SK-N-SH treated with all-trans-retinoic acid at 6 μM for 48 hours (cell line): ENCODE data around the gene SURF4.
"Not testable (repeated sequence)": the region's sequence is repeated elsewhere in the genome, so short reads cannot be mapped to it uniquely, and the experiment has no call there.

Experiments used
- ATAC-seq: fragments of 200-7000 bp; cut with Tn5 transposase; 3 replicates; pipeline ENCODE4 v1.9.1; 2020; ENCODE audit warnings: mild to moderate bottlenecking, moderate library complexity
- BACH2 ChIP-seq: fragments of 250-450 bp; sonication (Bioruptor Pico); IDR thresholded peaks from 2 replicates; pipeline ENCODE4 v1.9.0; 2021; ENCODE audit warnings: mild to moderate bottlenecking, borderline replicate concordance
- CSDC2 ChIP-seq: fragments of 250-450 bp; sonication (Bioruptor Pico); IDR thresholded peaks from 2 replicates; pipeline ENCODE4 v1.5.0; 2020; ENCODE audit warnings: mild to moderate bottlenecking, moderate library complexity
- ESRRG ChIP-seq: fragments of 250-450 bp; sonication (Bioruptor Pico); IDR thresholded peaks from 2 replicates; pipeline ENCODE4 v1.6.1; 2021; ENCODE audit warnings: mild to moderate bottlenecking
- GLIS3 ChIP-seq: fragments of 250-450 bp; sonication (Bioruptor Pico); IDR thresholded peaks from 2 replicates; pipeline ENCODE4 v1.5.0; 2020; ENCODE audit warnings: mild to moderate bottlenecking, moderate library complexity
- ISL1 ChIP-seq: fragments of 250-450 bp; sonication (Bioruptor Pico); IDR thresholded peaks from 2 replicates; pipeline ENCODE4 v2.1.2; 2022; ENCODE audit warnings: mild to moderate bottlenecking, moderate library complexity
- OSR1 ChIP-seq: fragments of 250-450 bp; sonication (Bioruptor Pico); IDR thresholded peaks from 2 replicates; pipeline ENCODE4 v1.8.0; 2022; ENCODE audit warnings: moderate library complexity, mild to moderate bottlenecking, inconsistent platforms
- RARB ChIP-seq: fragments of 250-450 bp; sonication (Bioruptor Pico); IDR thresholded peaks from 2 replicates; pipeline ENCODE4 v1.8.0; 2021; ENCODE audit warnings: mild to moderate bottlenecking, moderate library complexity
- SNAI2 ChIP-seq: fragments of 250-450 bp; sonication (Bioruptor Pico); IDR thresholded peaks from 2 replicates; pipeline ENCODE4 v1.5.0; 2020; ENCODE audit warnings: mild to moderate bottlenecking, moderate library complexity
- TOX ChIP-seq: fragments of 250-450 bp; sonication (Bioruptor Pico); IDR thresholded peaks from 2 replicates; pipeline ENCODE4 v1.8.0; 2021; ENCODE audit warnings: mild to moderate bottlenecking, moderate library complexity, borderline replicate concordance
- ZC3H10 ChIP-seq: fragments of 250-450 bp; sonication (Bioruptor Pico); IDR thresholded peaks from 2 replicates; pipeline ENCODE4 v1.5.1; 2021; ENCODE audit warnings: mild to moderate bottlenecking, moderate library complexity
- ZFP3 ChIP-seq: fragments of 250-450 bp; sonication (Bioruptor Pico); IDR thresholded peaks from 2 replicates; pipeline ENCODE4 v1.5.0; 2020; ENCODE audit warnings: mild to moderate bottlenecking, moderate library complexity
- ZNF70 ChIP-seq: fragments of 450-650 bp; formaldehyde crosslinking; IDR thresholded peaks from 2 replicates; pipeline ENCODE4 v1.5.0; 2020; ENCODE audit warnings: mild to moderate bottlenecking, moderate library complexity
- ZNF8 ChIP-seq: fragments of 450-650 bp; formaldehyde crosslinking; IDR thresholded peaks from 2 replicates; pipeline ENCODE4 v1.5.0; 2020; ENCODE audit warnings: mild to moderate bottlenecking, moderate library complexity
- TF ChIP-seq, protein P1 (sequence below): fragments of 250-450 bp; sonication (Bioruptor Pico); IDR thresholded peaks from 2 replicates; pipeline ENCODE4 v1.5.1; 2021; ENCODE audit warnings: mild to moderate bottlenecking, moderate library complexity
- TF ChIP-seq, protein P2 (sequence below): fragments of 250-450 bp; sonication (Bioruptor Pico); IDR thresholded peaks from 2 replicates; pipeline ENCODE4 v1.5.1; 2020; ENCODE audit warnings: low read depth, mild to moderate bottlenecking, moderate library complexity
- TF ChIP-seq, protein P3 (sequence below): fragments of 250-450 bp; sonication (Bioruptor Pico); IDR thresholded peaks from 2 replicates; pipeline ENCODE4 v1.5.0; 2020; ENCODE audit warnings: mild to moderate bottlenecking, moderate library complexity
- TF ChIP-seq, protein P4 (sequence below): fragments of 250-450 bp; sonication (Bioruptor Pico); IDR thresholded peaks from 2 replicates; pipeline ENCODE4 v1.8.0; 2021; ENCODE audit warnings: low read depth, mild to moderate bottlenecking, moderate library complexity, borderline replicate concordance

Gene SURF4

DNA sequence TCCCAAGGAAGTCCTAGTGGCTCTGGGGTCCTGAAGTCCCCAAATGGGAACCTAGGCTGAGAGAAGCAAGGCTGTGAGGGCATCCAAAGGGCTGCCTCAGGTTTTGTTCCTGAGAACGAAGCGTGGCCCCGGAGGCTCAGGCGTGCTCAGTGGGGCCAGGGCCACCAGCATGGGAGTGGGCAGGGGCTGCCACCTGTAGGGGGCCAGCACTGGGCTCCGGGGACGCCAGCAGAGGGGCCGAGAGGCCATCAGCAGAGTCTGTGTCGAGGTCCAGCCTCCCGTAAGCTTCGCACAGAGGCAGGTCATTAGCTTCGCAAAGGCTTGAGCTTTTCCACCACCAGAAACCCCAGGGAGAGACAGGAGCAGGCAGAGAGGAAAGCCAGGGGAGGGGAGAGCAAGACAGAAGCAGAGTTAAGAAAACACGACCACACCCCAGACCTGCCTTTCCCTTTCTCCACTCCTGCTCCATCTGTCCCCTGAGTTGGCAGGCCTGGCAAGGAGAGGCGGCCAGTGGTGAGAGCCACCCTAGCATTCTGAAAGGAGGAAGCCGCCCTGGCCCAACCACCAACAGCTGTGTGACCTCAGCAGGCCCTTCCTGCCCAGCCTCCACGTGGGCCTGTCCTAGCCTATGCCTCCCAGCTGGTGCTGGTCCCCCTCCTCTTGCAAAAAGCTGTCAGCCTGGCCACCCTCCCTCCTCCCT is 34.3 kb downstream of the SURF4 start (continued):
- TF ChIP-seq, protein P1, sequence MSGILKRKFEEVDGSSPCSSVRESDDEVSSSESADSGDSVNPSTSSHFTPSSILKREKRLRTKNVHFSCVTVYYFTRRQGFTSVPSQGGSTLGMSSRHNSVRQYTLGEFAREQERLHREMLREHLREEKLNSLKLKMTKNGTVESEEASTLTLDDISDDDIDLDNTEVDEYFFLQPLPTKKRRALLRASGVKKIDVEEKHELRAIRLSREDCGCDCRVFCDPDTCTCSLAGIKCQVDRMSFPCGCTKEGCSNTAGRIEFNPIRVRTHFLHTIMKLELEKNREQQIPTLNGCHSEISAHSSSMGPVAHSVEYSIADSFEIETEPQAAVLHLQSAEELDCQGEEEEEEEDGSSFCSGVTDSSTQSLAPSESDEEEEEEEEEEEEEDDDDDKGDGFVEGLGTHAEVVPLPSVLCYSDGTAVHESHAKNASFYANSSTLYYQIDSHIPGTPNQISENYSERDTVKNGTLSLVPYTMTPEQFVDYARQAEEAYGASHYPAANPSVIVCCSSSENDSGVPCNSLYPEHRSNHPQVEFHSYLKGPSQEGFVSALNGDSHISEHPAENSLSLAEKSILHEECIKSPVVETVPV (CRISPR knock-in tag) = no peak
- no peak for TF ChIP-seq SNAI2 (CRISPR knock-in tag)

DNA sequence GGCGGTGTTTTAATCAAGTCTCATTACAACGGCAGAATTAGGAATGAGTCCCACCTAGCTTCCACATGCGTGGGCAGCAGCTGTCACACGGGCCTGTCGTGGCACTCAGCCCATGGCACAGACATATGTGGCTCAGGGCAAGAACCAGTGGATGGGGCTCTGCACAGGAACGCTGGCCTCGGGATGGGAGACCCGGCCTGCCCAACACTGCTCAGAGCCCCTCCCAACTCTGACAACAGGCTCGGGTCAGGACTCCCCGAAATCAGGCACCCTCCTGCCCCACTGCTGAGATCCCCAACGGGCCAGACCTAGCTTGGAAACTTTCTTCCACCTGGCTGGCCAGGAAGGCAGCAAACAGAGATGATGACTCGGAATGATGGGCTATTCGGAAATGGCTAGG is 34.9 kb downstream of the SURF4 start:
- no peak for TF ChIP-seq ISL1 (CRISPR knock-in tag)
- TF ChIP-seq, all 23 proteins: peak for 0

DNA sequence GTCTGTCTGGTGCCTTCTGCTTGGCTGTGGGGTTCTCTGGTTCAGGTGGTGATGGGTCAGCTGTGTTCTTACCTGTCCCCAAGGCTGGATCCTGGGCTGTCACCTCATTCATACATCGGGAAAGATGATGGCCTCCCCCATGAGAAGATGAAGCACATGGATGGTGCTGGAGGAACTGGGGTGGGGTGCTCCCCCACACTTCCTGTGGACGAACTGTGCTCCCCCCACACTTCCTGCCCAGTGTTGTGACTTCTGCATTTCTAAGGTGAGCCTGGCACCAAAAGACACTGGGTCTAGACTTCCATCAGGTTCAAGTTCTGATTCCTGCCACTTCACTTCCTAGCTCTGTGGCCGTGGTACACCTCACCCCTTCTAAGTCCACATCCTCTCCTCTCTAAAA is 35.6 kb downstream of the SURF4 start:
- no peak for ATAC-seq
- TF ChIP-seq, protein P2, sequence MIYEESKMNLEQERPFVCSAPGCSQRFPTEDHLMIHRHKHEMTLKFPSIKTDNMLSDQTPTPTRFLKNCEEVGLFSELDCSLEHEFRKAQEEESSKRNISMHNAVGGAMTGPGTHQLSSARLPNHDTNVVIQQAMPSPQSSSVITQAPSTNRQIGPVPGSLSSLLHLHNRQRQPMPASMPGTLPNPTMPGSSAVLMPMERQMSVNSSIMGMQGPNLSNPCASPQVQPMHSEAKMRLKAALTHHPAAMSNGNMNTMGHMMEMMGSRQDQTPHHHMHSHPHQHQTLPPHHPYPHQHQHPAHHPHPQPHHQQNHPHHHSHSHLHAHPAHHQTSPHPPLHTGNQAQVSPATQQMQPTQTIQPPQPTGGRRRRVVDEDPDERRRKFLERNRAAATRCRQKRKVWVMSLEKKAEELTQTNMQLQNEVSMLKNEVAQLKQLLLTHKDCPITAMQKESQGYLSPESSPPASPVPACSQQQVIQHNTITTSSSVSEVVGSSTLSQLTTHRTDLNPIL = no peak
- no peak for TF ChIP-seq SNAI2 (CRISPR knock-in tag)
- no peak for TF ChIP-seq ZC3H10
- TF ChIP-seq ZFP3 (CRISPR knock-in tag) = no peak
- TF ChIP-seq ZNF70 = no peak
- TF ChIP-seq RARB (CRISPR knock-in tag) = no peak
- TF ChIP-seq BACH2 (CRISPR knock-in tag) = no peak
- no peak for TF ChIP-seq ISL1 (CRISPR knock-in tag)
- TF ChIP-seq, protein P3, sequence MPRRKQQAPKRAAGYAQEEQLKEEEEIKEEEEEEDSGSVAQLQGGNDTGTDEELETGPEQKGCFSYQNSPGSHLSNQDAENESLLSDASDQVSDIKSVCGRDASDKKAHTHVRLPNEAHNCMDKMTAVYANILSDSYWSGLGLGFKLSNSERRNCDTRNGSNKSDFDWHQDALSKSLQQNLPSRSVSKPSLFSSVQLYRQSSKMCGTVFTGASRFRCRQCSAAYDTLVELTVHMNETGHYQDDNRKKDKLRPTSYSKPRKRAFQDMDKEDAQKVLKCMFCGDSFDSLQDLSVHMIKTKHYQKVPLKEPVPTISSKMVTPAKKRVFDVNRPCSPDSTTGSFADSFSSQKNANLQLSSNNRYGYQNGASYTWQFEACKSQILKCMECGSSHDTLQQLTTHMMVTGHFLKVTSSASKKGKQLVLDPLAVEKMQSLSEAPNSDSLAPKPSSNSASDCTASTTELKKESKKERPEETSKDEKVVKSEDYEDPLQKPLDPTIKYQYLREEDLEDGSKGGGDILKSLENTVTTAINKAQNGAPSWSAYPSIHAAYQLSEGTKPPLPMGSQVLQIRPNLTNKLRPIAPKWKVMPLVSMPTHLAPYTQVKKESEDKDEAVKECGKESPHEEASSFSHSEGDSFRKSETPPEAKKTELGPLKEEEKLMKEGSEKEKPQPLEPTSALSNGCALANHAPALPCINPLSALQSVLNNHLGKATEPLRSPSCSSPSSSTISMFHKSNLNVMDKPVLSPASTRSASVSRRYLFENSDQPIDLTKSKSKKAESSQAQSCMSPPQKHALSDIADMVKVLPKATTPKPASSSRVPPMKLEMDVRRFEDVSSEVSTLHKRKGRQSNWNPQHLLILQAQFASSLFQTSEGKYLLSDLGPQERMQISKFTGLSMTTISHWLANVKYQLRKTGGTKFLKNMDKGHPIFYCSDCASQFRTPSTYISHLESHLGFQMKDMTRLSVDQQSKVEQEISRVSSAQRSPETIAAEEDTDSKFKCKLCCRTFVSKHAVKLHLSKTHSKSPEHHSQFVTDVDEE = no peak
- TF ChIP-seq ESRRG = no peak
- TF ChIP-seq, protein P1 (CRISPR knock-in tag) = no peak
- TF ChIP-seq, protein P4, sequence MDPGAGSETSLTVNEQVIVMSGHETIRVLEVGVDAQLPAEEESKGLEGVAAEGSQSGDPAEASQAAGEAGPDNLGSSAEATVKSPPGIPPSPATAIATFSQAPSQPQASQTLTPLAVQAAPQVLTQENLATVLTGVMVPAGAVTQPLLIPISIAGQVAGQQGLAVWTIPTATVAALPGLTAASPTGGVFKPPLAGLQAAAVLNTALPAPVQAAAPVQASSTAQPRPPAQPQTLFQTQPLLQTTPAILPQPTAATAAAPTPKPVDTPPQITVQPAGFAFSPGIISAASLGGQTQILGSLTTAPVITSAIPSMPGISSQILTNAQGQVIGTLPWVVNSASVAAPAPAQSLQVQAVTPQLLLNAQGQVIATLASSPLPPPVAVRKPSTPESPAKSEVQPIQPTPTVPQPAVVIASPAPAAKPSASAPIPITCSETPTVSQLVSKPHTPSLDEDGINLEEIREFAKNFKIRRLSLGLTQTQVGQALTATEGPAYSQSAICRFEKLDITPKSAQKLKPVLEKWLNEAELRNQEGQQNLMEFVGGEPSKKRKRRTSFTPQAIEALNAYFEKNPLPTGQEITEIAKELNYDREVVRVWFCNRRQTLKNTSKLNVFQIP (CRISPR knock-in tag) = no peak
- no peak for TF ChIP-seq ZNF8 (CRISPR knock-in tag)
- TF ChIP-seq CSDC2 = no peak
- TF ChIP-seq TOX (CRISPR knock-in tag) = no peak
- TF ChIP-seq OSR1 (CRISPR knock-in tag) = no peak

More for the DNA sequence above, 34.9 kb downstream of the SURF4 start:
- no peak for ATAC-seq

DNA sequence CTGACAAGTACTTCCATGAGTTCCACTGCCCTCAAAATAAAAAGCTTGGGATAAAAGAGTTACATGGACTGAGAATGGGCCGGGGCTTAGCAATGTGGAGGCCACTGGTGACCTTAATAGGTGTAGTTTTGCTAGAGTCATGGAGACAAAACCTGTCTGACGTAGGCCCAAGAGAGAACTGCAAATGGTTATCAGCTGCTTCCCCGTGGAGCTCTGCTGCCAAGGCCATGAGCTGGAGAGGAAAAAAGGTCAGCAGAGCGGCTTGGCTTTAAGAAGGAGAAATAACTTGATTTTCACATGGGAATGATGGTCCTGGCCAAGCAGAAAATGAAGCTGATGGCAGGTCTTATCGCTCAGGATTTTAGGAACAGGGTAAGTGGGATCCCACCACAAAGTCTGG is 36.2 kb downstream of the SURF4 start:
- ATAC-seq = no peak
- TF ChIP-seq BACH2 (CRISPR knock-in tag) = no peak

DNA sequence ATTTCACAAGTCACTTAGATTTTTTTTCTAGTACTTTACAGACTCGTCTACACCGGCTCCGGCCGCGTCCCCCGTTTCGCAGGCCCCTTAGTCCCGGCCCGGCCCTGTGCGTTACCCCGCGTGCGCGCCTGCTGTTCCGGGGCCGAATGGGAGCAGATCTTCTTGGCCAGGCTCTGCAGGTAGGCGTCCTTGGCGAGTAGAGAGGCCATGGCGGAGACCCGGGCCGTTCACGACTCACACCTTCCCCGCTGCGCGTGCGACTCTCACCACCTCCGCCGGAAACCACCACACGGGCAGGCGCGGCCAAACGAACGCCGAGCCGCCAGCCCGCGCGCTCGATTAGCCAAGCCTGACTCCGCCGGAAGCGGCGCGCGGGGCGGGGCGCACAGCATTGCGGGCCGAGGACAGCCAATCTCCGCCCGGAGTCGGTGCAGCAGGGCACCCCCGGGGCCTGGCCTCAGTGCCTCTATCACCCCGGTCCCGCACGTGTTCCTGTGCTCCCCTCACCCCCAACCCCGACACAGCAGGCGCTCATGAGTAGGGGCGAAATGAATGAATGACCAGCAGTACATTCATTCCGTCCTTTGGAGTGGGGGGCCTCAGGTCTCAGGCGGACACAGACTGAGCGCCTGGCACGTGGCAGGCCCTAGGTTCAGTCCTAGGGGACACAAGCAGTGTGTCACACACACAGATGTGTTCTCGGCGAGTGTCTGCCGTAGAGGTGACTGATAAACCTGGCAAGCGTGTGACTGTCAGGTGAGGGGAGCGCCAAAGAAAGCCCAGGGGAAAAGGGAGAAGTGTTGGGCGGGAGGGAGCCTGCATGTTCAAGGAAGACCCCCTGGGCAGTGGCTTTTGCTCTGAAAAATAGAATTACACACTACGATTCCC is 39.7 kb downstream of the SURF4 start, which contains the start of gene SURF6:
Gene SURF6 (minus strand): TSS at position 265 of the 888 bp plus-strand sequence. CDS start 56 bp downstream, at position 209.
- no peak for TF ChIP-seq GLIS3 (CRISPR knock-in tag)
- TF ChIP-seq ZFP3 (CRISPR knock-in tag) = peak; percentile 14; the same call in 1 of the 2 replicates
- 0 out of 2 replicates have a peak, but pooled peaks have one; percentile 59 for TF ChIP-seq CSDC2
- TF ChIP-seq, protein P3 = 0 out of 2 replicates have a peak, but pooled peaks have one; percentile 22
- TF ChIP-seq BACH2 (CRISPR knock-in tag) = no peak
- no peak for TF ChIP-seq OSR1 (CRISPR knock-in tag)
- ATAC-seq = peak; percentile 96

DNA sequence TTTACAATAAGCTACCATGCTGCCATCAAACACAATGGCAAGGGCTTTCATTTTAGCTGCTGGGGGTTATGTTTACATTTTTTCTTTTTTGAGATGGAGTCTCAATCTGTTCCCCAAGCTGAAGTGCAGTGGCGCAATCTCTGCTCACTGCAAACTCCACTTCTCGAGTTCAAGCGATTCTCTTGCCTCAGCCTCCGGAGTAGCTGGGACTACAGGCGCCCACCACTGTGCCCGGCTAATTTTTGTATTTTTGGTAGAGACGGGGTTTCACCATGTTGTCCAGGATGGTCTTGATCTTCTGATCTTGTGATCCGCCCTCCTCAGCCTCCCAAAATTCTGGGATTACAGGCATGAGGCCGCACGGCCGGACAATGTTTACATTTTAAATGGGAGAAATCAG is 41.0 kb downstream of the SURF4 start:
- not testable (repeated sequence) for ATAC-seq
